Stimulated activated CD4-positive, alpha-beta T cell treated with anti-CD3 and anti-CD28 coated beads, TNF-alpha, amount 100 ng/mL, for 24 hours (primary cell): Measurements from ENCODE around the gene NID1.
A peak's percentile ranks its signal among the peaks of the same experiment; 100 is the strongest.

ENCODE experiments used
- DNase-seq, 3 experiments: peaks; one replicate each; pipeline ENCODE4 v3.0.0-alpha.2; 2020; ENCODE audit warnings: low read depth in 3 of 3

NID1 gene

GRCh38 chr1:236065509-236066005, 667 bp upstream of the NID1 start:
- DNase-seq, result no peak

DNA sequence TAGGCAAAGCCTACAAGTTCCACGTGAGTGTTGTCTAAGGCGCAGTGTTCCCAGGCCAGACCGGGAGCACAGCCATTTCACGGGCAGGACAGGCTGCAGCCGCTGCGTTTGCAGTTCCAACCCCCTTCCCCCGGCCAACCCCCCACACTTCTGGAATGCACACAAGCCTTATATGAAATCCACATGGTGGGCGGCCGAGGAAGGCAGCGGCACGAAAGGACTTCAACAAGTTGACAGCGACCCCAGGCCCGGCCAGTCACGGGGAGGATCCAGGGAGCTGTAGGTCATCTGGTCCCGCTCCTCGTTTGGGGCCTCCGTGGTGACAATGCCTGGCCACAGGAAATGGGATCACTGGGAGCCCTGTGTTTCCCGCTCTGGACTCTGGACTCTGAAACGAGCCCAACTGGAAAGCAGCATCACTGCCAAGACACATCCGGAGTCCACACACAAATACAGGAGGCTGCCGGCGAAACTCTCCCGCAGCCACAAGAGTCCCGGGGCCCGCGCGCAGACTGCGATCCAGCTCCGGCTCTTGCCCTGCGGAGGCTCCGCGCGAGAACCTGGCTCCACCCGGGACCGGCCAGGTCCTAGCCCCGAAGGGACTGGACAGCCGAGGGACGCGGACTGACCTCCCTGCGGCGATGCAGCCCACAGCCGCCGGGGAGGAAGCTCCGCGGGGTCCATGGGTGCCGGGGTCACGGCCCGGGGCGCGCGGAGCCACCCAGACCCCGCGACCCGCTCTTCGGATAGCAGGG, 794 bp downstream of the NID1 start:
- peak in 1 of 3 experiments; percentile 7 for DNase-seq

DNA sequence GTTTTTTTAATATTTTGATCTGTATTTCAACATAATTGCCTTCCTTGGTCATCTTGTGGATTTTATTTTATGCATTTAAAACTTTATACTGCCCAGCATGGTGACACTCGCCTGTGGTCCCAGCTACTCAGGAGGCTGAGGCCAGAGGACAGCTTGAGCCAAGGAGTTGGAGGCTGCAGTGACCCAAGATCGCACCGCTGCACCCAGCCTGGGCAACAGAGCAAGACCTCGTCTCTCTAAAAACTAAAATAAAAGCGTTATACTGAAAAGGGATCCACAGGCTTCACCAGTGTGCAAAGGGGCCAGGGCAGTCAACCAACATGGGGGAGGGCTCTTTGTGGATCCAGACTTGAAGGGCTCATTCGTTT, 1.4 kb downstream of the NID1 start:
- DNase-seq, result no peak

DNA sequence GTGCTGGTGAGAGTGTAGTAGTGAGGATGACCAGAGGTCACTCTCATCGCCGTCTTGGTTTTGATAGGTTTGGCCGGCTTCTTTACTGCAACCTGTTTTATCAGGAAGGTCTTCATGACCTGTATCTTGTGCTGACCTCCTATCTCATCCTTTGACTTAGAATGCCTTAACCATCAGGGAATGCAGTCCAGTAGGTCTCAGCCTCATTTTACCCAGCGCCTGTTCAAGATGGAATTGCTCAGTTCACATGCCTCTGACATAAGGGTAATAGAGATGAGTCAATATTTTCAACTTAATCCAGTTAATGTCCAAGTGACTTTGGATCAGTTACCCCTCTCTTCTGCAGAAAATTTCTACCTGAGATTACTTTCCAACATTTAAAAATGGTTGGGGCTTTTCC, 4.6 kb downstream of the NID1 start:
- no peak for DNase-seq

GRCh38 chr1:236059011-236059410, 5.9 kb downstream of the NID1 start:
- DNase-seq, result no peak

DNA sequence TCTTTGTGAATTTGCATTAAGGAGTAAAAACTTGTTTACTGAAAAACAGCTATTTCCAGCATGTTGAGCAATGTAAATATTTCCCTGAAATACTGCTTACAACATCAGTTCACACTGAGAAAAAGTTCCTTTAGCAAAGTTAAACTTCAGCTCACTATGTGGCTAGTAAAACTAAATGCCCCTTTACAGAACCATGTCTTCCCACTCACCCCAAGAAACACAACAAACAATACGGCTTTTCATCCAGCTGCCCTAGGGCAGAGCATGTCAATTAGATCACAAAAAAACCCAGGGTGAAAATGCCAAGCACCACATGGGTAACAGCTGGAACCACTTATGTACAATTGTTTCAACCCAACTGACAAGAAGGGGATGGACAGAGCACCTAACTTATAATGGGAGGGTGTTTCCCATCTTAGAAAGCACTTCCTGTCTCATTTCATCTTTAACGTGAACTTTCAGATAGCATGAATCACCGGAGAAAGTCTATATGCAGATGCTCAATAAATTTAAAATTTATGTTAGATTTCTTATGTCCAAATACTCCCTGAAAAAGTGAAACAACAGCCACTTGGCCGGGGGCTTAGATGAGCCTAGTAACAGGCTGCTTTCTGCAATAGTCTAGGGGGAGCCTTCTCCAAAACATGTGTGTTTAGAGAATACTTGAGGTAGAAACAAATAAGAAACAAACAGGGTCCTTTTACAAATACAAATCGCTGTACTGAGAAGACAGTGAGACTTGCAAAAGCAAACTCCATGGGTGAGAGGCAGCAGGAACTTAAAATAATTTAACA, 6.6 kb downstream of the NID1 start:
- no peak for DNase-seq

DNA sequence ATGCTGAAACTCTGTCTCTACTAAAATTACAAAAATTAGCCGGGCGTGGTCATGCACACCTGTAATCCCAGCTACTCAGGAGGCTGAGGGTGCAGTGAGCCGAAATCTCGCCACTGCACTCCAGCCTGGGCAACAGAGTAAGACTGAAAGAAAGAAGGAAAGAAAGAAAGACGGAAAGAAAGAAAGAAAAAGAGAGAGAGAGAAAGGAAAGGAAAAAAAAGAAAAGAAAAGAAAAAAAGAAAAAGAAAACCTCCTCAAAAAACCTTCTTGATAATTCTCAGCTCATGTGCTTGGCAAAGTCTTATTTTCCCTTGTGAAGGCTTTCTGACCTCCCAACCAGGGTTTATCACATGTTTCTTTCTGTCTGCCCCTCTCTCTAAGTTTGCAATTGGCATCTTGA, 7.3 kb downstream of the NID1 start:
- DNase-seq, result no peak

DNA sequence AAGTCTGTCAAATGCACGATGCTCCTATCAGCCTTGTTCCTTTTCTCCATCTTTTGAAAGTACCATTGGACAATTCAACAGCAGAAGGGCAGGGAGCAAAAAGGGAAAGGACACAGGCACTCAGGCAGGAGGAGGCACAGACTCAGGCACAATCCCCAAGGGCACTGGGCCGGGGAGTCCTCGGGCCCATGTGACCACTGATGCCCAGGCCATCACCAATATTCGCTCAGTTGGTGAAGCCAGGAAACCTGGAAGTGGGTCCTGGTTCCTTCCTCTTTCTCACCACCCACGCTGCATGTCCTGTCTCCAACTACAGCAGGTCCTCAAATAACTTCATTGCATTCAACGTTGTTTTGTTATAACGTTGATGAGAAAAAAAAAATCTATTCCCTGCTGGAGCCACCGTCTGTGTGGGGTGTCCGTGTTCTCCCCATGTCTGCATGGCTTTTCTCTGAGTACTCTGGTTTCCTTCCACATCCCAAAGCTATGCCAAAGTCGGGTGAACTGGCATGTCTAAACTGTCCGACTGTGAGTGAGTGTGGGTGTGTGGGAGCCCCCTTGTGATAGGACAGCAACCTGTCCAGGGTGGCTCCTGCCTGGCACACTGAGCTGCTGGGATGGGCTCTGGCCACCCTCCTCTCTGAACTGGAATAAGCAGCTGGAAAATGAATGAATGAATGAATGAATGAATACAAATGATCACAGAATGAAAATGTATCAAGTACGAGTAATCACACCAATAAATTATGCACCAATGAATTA, 12.5 kb downstream of the NID1 start:
- no peak for DNase-seq

DNA sequence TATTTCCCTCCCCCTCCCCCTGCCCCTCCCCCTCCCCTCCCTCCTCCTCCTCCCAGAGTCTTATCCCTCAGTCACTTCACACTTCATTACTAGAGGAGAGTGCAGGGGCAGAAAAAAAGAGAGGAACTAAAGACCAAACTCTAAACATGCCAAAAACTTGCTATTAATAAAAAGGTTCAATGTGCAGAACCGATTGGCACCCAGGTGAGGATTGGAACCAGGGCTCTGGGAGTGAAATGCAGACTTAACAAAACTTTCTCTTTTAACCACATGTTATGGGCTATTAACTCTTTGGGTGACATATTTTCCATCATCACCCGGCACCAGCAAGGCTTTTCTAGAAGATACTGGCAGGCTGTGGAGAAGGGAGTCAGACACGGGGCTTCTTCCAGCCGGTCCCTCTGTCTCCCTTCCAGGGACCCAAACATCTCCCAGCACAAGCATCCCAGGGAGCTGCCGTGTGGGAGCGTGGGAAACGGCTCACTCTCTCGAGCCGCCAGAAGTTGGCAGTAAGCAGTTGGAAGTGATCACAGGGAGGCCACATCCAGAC, 13.6 kb downstream of the NID1 start:
- no peak for DNase-seq

DNA sequence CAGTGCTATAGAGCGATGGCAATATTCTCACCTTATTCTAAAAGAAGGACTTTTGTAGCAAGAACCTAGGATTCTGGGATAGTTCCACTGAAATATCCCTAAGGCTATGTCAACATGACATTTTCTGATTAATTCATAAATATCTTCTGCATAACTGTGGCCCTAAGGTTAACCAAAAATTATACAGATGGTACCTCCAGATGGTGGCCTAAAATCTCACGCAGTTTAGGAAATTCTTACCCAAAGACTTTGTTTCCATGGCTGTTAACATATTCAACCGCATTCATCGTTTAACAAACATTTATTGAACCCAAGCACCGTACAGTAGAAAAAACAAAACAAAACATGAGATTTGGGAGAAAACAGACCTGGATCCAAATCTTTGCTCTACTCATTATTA, 19.1 kb downstream of the NID1 start:
- DNase-seq, result no peak

DNA sequence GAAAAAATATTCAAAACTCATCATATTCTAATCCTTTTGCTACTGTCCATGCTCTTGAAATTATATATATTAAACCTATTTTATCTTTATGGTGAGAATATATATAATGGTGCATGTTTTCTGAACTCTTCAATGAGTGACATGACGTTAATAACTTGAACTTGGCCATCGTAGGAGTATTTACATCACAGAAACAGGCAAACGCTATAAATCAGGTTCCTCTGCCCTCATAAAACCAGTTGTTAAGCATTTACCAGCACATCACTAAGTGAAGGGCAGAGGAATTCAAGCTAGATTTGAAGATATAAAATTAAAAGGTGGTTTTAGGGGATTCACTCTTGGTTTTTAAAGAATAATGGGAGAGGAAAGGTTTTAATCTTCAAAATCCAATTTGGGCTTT, 20.5 kb downstream of the NID1 start:
- DNase-seq, result no peak

DNA sequence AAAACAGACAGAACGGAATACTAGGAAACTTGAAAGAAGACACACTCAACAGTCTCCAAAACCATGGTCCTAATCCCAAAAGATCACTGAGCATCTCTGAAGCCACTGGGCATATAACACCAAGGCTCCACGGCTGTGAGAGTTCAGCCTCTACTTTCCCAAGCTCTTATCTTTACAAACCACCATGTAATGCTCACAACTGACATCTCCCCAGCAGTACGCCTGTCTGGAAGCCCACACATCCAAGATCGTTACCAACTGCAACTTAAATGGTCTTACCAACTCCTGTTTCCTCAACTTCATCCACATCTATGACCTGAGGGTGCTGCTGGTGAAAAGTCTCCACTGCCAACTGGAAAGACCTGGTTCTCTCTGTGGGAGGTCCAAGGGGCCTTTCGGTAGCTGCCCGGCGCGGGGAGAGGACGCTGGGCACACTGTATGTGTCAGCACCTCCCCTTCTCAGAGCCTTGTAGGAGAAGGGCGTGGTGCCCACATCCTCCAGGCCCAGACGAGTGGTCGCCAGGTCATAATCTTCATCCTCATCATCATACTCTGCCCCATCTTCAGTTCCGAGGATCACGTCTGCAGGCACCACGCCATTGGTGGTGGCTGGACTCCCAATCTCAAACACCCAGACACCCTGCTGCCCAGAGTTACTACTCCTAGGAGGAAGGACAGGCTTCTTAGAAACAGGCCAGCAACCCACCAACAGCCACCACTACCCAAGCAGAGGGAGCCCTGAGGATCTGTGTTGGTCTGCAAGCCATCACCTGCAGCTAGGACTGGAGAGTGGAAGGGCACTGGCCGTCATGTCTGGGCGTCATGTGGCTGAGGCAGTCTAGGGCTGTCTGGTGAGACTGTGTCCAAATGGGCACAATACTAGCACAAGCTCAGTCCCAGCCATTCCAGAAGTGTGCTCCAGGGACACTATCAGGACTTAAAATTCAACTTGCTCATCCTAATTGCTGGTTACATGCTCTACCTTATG, 23.0 kb downstream of the NID1 start:
- no peak for DNase-seq

DNA sequence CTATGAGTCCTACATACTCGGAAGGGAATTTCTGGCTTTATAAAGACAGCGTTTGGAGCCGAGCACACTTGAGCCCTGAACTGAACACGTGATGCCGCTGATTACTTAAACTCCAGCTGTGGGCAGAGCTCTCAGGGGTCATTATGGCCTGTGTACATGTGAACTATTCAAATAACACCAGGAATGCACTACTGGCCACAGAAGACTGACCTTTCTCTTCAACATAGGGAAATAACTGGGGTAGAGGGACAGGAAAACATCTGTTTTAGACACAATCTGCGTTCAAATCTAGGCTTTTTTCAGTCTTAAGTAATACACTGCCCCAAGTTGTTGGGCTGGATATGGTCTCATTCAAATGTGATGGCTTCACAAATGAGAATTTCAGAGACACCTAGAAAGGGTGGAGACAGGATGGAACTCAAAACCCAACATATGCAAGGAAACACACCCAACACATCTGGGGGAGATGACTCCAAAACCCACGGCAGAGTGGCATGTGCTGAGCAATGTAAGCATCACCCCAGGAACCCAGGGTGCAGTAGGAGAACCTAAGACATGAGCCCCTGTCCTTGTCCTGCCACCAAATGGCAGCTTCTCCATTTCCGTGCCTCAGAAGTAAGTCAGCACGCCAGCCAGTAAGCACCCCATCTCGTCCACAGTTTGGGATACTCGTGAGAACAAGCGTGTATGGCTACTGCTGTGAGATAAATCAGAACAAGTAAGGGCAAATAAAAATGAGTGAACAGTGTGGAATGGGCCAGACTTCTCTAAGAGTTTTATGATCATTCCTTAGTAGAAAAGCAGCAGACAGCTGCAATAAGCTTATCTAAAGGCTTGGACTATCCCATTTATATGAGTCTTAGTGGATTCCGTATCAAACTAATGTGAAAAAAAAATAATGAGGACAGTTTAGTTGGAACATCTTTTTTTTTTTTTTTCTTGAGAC, 24.9 kb downstream of the NID1 start:
- DNase-seq, result no peak

GRCh38 chr1:236038034-236038433, 26.9 kb downstream of the NID1 start:
- DNase-seq, result no peak

GRCh38 chr1:236035681-236036101, 29.2 kb downstream of the NID1 start:
- no peak for DNase-seq

GRCh38 chr1:236033336-236033735, 31.6 kb downstream of the NID1 start:
- no peak for DNase-seq

GRCh38 chr1:236030534-236030933, 34.4 kb downstream of the NID1 start:
- DNase-seq, result no peak

DNA sequence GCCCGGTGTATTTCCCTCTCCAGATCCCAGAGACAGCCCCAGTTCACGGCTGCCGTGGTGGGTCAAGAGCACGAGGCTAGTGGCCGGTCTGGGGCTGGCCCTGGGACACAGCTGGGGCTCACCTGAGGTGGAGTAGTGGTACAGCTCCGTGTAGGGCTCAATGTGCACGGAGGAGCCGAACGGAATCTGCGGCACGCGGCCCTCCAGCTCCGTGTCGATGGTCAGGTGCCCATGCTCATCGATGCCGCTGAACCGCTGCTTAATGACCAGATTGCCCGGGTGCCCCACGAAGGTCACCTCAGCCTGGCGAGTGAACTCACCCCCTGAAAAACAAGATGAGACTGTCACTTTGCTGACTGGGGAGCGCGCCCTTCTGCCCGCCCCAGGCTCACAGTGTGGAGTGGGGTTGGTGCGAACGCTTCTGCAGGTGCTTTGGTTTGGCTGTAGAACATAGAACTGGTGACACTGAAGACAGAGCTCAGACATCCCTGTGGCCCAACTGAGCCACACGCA, 35.4 kb downstream of the NID1 start:
- no peak for DNase-seq

- DNase-seq, result no peak
Observed at GRCh38 chr1:236027104-236027503, 37.8 kb downstream of the NID1 start.

- DNase-seq, result no peak
Observed at GRCh38 chr1:236025836-236026235, 39.1 kb downstream of the NID1 start.
